Measurements from ENCODE around the gene PCK1.

The PCK1 gene

GRCh38 chr20:57579898-57580447 lies 19.1 kb downstream of the PCK1 start:
- Histone ChIP-seq H3K9me2 (replicated peaks; ENCODE audit: control insufficient read depth, low read length) (no peaks in the 10 kb centered on the region), H3K9me3 (ENCODE audit: control insufficient read depth, insufficient read depth, low read length) (no peaks in the 10 kb centered on the region), H3K27ac (ENCODE audit: low read depth, low read length) (no peak overlapping the region), H4K20me1 (ENCODE audit: control insufficient read depth, insufficient read depth, low read depth, low read length) (peaks cover 3% of the 10 kb centered on the region; the same call in 1 of the 2 replicates), H3K4me2 (ENCODE audit: low read length) (no peak overlapping the region), H3K79me2 (ENCODE audit: control insufficient read depth, low read length) (no peaks in the 10 kb centered on the region), H3K36me3 (ENCODE audit: control insufficient read depth, low read length) (no peaks in the 10 kb centered on the region), H3K4me3 (ENCODE audit: low read length) (no peak overlapping the region), H3K27me3 (ENCODE audit: control insufficient read depth, low read length) (peaks cover 77% of the 10 kb centered on the region), H3K4me1 (ENCODE audit: control insufficient read depth, low read length) (no peaks in the 10 kb centered on the region), H3F3A (ENCODE audit: control insufficient read depth, insufficient read depth) (no peaks in the 10 kb centered on the region)
- TF ChIP-seq EZH2phosphoT487 (IDR thresholded peaks at IDR 0.05; ENCODE audit: borderline replicate concordance, low read length) (no peak), CTCF (IDR thresholded peaks at IDR 0.05; ENCODE audit: low read depth, low read length, poor library complexity, severe bottlenecking) (no peak)

- Histone ChIP-seq H3K9me2 (replicated peaks; ENCODE audit: control insufficient read depth, low read length) (no peaks in the 10 kb centered on the region), H3K4me3 (ENCODE audit: low read length) (no peak overlapping the region), H3K27ac (ENCODE audit: low read depth, low read length) (no peak overlapping the region), H3K4me1 (ENCODE audit: control insufficient read depth, low read length) (no peaks in the 10 kb centered on the region), H4K20me1 (ENCODE audit: control insufficient read depth, insufficient read depth, low read depth, low read length) (peaks cover 3% of the 10 kb centered on the region; the same call in 1 of the 2 replicates), H3K27me3 (ENCODE audit: control insufficient read depth, low read length) (peaks cover 77% of the 10 kb centered on the region), H3K79me2 (ENCODE audit: control insufficient read depth, low read length) (no peaks in the 10 kb centered on the region), H3F3A (ENCODE audit: control insufficient read depth, insufficient read depth) (no peaks in the 10 kb centered on the region), H3K9me3 (ENCODE audit: control insufficient read depth, insufficient read depth, low read length) (no peaks in the 10 kb centered on the region), H3K4me2 (ENCODE audit: low read length) (no peak overlapping the region), H3K36me3 (ENCODE audit: control insufficient read depth, low read length) (no peaks in the 10 kb centered on the region)
- no peak for TF ChIP-seq CTCF (IDR thresholded peaks at IDR 0.05; ENCODE audit: low read depth, low read length, poor library complexity, severe bottlenecking)
- no peak for TF ChIP-seq EZH2phosphoT487 (IDR thresholded peaks at IDR 0.05; ENCODE audit: borderline replicate concordance, low read length)
These were observed 19.7 kb downstream of the PCK1 start for GRCh38 chr20:57580478-57581201.

- Histone ChIP-seq H4K20me1 (ENCODE audit: control insufficient read depth, insufficient read depth, low read depth, low read length) (peaks cover 3% of the 10 kb centered on the region; the same call in 1 of the 2 replicates), H3K36me3 (ENCODE audit: control insufficient read depth, low read length) (no peaks in the 10 kb centered on the region), H3K9me2 (replicated peaks; ENCODE audit: control insufficient read depth, low read length) (no peaks in the 10 kb centered on the region), H3K4me1 (ENCODE audit: control insufficient read depth, low read length) (no peaks in the 10 kb centered on the region), H3K4me2 (ENCODE audit: low read length) (no peak overlapping the region), H3K9me3 (ENCODE audit: control insufficient read depth, insufficient read depth, low read length) (no peaks in the 10 kb centered on the region), H3K79me2 (ENCODE audit: control insufficient read depth, low read length) (no peaks in the 10 kb centered on the region), H3K27me3 (ENCODE audit: control insufficient read depth, low read length) (peaks cover 76% of the 10 kb centered on the region), H3F3A (ENCODE audit: control insufficient read depth, insufficient read depth) (no peaks in the 10 kb centered on the region), H3K4me3 (ENCODE audit: low read length) (no peak overlapping the region), H3K27ac (ENCODE audit: low read depth, low read length) (no peak overlapping the region)
- no peak for TF ChIP-seq EZH2phosphoT487 (IDR thresholded peaks at IDR 0.05; ENCODE audit: borderline replicate concordance, low read length)
- no peak for TF ChIP-seq CTCF (IDR thresholded peaks at IDR 0.05; ENCODE audit: low read depth, low read length, poor library complexity, severe bottlenecking)
These were observed 20.5 kb downstream of the PCK1 start for GRCh38 chr20:57581202-57582028.

Data from DOHH2 (cell line).